ENCODE data around the gene LST1.

The LST1 gene

DNA sequence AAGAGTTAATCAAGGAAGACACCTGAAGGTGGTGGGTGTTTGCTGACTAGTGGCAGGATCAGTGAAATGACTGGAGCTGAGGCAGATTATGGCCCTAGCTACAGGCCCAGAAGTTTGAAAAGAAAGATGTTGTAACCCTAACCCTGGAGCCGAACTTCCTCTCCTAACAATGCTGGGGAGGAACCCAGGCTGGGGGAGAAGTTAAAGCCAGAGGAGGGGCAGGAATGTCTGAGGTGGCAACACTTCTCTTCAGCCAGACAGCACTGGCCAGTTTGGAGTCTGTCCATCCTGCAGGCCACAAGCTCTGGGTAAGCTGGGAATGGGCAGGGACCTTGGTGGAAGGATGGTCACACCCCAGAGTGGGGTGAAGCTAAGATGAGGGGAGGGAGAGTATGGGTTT, at the start of gene LST1:
Gene LST1 (plus strand): TSS at position 270 of the 400 bp plus-strand sequence. CDS start 1,023 bp downstream, outside the sequence.
- DNase-seq: no peak

DNA sequence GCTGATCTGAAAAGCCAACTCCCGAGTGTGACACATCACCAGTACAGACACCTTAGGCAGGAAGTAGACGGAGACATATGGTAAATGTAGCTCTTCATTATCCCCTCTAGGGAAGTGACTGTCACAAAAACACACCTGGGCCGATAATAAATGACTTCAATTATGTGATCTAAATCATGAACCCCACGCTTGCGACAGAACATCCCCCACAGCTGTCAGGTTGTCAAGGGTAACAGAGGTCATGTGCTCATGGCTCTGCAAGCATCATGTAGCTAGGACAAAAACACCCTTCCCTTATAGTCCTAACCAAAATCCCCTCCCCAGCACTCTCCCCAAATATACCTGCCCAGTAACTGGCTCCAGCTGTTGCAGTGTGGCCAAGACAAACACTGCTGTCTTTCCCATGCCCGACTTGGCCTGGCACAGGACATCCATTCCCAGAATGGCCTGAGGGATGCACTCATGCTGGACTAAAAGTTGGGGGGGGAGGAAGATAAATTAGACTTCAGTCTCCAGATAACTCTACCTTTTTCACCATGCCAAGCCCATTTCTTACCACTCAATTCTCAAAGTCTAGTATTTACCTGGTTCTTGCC, 47.2 kb upstream of the LST1 start:
- DNase-seq: no peak

DNA sequence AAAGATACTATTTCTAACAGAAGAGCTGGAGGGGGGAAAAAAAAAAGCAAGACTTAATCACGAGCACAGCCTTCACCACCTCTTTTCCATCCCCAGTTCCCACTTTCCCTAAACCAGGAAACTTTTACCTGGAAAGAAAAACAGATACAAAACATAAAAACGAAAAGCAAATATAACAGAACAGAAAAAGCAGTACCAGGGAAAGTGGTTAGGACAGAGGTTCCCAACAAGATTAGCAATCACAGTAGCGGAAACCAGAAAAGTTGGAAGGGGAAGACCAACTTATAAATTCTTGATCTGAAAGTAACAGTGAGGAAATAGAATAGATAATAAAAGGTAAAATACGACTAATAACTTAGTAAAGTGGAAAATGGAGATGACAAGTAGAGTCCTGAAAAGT, 45.4 kb upstream of the LST1 start:
- DNase-seq: no peak

DNA sequence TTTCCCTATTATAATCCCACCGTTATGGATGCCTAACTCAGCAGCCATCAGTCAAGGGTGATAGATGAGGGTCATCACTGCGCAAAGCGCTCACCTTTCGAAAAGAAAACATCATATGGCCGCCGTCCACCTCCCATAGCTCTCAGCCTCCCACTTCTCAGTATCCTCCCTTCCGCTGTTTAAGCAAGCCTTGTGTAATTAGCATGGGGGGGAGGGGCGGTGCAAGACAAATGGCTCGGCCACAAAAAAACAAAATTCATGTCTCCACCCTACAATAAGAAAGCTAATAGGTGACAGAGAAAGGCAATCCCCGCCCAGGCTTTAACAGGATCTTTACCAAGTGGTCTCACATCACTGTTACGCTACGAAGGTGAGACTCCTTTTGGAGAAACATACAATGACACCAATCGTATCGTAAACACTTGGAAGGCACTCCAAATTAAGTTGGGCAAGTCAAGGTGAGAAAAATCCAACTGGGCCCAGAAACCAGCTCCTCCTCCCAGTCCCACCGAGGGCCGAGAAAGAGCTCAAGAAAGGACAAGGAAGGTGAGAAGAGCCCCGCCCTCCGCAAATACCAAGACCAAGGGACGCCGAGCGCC, 44.9 kb upstream of the LST1 start:
- peak; percentile 72 for DNase-seq

DNA sequence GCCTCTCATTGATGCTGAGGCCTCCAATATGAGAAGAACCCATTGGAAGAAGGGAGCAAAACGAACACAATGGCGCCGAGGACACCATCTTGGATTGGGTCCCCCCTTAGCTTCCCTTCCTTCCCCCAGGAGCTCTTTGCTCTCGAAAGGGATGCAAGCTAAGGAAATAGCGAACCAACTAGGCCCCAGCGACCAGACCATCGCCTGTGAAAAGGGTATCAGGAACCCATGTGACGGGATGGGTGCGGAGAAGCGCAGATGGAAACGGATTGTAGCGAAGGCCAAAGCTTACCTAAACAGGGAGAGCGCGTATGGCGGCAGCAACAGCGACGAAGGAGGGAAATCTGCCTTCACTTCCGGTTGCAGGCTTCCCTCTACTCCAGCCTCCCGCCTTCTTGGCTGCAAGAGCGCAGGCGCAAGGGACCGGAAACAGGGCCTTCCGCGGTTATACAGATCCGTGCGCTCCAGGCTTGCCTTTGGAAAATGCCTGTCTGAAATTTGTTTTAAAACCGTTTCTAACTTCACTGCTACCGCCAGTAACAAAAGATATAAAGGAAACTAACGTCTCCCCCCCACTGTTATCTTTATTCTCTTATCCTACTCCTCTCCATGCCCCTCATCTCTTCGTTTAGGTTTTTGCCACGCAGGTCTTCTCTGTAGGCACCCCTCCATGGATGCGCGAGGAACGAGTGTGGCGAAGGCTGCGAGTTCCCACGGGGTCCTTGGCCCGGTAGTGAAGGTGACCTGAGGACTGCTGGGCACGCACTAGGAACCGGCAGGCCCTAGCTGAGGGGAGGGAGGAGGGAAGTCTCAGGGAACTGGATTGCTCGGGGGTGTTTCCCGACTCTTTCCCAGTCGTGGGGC, 44.2 kb upstream of the LST1 start, which contains the start of gene DDX39B:
Gene DDX39B (minus strand): TSS at position 346 of the 864 bp plus-strand sequence. CDS start 1,471 bp downstream, outside the sequence.
- DNase-seq: peak; percentile 99

DNA sequence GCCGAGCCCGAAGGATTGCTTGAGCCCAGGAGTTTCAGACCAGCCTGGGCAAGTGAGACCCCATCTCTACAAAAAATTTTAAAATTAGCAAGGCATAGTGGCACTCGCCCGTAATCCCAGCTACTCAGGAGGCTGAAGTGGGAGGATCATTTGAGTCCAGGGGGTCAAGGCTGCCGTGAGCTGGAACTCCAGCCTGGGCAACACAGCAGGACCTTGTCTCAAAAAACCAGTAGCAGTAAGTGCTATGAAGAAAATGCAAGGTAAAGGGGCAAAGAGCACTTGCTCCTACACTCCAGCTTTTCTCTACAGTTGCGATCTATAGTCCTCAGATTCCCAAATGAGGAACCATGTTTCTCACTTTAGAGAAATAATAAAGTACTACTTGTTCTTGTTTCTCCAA, 42.4 kb upstream of the LST1 start:
- DNase-seq: no peak

DNA sequence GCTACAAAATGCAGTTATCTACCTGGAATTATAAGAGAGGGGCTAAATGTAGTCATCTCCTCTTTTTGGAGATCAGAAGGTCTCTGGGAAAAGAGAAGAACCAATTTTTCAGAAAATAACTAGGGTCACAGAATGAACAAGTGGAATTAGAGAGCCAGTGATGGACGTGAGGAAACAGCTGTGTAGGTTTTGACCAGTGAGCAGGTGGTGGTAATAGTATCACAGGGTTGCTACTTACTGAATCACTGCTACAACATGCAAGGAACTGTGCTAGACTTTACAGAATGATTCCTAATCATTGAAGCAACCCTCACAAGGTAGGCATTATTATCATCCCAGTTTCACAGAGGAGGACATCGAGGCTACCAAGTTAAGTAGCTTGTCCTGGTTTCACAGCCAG, 41.4 kb upstream of the LST1 start:
- no peak for DNase-seq

DNA sequence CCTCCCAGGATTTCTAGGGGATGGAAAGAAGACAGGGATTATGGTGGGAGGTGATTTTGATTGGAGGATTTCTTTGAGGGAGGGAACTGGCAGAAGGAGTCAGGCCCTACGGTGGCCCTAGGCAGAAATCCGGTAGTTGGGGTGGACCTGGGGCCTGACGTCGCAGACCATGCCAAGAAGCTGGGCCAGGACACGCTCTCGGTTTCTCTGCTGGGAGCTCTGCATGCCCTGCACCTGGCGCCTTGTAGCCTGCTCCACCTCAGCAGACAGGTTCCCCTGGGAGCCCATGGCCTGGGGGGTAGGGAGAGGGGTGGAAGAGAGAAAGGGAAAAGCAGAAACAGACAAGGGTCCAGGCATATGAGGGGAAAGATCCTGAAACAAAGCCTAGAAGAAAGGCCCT, 40.8 kb upstream of the LST1 start:
- no peak for DNase-seq

DNA sequence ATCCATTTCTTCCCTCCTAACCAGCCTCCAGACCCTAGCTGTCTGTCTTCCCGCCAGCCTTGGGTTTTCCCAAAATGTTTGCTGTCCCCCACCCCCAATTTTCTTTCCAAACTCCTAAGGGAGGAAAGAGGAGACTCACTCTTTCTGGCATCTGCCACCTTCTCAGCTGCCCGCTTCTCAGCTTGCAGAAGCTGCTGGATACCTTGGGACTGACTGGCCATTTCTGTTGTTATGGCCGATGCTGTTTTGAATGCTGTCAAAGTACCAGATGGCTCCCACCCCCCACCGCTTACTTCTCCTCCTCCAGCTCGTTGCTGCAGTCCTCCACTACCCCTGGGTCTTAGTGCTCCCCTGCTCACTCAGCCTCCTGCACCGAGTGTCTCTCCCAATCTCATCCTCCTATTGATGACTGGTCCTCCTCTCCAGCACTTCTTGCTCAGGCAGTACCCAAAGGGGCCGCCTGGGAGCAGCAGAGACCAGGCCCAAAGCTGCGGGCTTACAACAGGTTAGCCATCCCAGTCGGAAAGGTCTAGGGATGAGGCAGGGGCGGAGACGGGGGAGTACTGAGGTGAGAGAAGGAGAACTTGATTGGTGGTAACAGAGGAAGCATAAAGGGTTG, 39.6 kb upstream of the LST1 start, which contains the start of gene ATP6V1G2:
Gene ATP6V1G2 (minus strand): TSS at position 270 of the 619 bp plus-strand sequence. CDS start 49 bp downstream, at position 221.
- DNase-seq: peak; percentile 87

DNA sequence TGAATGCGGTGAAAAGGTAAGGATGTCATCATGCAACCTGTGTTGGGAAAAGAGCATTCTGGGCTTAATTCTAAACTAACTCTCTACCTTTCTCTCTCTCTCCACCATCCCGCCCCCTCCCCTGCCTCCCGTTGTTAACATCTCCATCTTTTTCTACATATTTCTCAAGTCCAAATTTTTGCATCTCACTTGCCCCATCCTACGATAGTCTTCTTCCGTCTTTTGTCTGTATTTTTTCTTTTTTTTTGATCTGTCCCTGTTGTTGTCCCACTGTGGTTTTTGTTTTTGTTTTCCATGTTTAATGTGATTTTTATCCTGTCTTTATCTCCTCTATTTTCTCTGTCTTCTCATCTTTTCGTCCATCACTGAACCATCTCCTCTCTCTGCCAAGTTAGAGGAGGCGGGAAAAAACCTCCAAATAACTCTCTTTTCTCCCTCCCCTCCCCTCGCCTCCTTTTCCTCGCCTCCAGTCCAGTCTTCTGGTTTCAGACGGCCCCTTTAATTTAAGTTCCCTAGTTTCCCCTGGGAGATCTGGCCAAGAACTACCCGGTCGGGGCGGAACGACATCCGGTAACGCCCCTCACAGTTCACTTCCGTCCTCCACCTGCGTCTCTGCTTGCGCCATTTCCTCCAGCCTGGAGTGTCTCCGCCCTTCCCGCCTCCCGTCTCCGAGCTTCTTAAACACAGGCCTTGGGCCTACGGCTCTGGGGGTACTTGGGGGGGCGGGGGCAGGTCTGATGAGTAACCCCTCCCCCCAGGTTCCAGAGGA, 38.9 kb upstream of the LST1 start, which contains the start of gene NFKBIL1:
Gene NFKBIL1 (plus strand): TSS at position 651 of the 769 bp plus-strand sequence. CDS start 87 bp downstream, at position 738.
- DNase-seq: peak; percentile 97

DNA sequence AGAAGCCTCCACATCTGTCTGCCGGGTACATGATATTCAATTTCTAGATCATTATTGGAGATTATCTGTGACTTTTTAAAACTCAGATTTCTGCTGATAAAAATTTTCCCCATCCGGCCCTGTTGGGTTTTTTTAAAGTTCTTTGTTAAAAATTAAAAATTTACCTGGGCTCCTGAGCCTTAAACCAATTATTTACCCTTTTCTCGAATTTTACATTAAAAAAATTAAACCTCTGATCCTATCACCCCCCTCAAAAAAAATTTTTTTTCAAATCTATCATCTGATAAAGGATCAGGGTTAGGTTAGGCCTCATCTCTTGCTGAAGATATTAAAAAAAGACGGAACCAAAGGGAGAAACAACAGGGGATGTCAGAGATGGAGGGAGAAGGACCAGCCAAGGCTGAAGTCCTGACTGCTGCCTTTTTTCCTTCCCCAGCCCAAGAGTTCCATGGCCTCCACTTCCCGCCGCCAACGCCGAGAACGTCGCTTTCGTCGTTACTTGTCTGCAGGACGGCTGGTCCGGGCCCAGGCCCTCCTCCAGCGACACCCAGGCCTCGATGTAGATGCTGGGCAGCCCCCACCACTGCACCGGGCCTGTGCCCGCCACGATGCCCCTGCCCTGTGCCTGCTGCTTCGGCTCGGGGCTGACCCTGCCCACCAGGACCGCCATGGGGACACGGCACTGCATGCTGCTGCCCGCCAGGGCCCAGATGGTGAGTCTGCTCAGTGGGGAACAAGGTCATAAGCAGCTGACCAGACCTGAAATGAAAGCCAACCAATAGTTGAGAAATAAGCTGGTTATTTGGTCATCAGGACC, 38.1 kb upstream of the LST1 start:
- DNase-seq: no peak

DNA sequence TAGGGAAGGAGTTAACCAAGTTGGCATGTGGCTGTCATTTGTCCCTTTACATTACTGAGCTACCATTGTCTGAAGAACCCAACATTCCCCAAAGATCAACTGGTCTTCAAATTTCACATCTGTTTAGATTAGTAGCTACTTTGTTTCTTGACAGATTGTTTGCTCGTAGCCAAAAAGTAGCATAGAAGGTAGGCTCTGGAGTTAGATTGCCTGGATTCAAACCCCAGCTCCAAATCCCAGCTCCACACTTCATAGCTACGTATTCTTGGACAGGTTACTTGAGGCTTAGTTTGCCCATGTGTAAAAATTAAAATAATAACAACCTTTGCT, 37.6 kb upstream of the LST1 start:
- DNase-seq: no peak

DNA sequence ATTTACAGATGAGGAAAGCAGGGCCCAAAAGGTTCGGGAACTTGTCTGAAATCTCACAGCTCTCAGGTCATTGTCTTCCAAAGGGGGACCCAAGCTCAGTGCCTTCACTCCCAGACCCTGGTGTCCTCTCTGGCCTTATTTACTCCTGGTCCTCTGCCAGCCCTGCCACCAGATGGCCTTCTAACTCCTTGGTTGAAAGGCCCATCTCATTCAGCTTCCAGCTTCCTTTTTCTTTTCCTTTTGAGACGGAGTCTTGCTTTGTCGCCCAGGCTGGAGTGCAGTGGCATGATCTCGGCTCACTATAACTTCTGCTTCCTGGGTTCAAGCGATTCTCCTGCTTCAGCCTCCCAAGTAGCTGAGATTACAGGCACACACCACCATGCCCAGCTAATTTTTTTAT, 34.7 kb upstream of the LST1 start:
- peak; percentile 79 for DNase-seq

DNA sequence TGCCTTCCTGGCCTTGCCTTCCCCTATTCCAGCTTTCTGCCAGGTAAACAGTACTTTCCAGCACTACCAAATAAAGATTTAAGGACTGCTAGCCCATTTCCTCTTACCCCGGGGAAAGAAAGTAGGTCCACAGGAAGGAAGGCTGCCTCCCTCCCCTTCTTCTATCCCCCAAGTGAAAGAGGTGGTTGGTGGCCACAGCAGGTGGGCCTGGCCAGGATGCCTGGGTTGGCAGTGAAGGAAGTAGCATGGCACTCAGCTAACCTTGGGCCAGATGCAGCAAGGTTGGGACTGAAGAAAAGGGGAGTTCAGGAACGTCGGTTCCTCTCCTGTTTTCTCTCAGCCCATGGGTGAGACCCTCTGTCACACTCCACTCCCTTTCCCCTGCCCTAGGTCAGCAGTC, 29.8 kb upstream of the LST1 start:
- DNase-seq: no peak

DNA sequence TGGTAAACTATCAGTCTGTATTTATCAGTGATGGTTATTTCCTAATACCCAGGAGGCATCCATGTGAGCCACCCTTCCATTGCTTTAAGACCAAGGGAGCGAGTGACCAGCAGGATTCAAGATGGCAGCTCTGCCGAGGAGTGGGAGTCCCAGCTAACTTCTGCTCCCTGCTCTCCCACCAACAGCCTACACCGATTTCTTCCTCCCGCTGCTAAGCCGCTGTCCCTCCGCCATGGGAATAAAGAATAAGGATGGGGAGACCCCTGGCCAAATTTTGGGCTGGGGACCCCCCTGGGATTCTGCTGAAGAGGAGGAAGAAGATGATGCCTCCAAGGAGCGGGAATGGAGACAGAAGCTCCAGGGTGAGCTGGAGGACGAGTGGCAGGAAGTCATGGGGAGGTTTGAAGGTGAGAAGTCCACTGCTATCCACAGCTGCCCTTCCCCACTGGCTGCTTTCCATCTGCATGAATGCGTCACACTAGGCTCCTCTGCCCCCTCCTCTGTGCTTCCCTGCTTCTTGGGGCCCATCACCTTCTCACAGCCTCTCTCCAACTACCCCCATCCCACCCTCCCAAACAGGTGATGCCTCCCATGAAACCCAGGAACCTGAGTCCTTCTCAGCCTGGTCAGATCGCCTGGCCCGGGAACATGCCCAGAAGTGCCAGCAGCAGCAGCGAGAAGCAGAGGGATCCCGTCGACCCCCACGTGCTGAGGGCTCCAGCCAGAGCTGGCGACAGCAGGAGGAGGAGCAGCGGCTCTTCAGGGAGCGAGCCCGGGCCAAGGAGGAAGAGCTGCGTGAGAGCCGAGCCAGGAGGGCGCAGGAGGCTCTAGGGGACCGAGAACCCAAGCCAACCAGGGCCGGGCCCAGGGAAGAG, 28.4 kb upstream of the LST1 start:
- no peak for DNase-seq

DNA sequence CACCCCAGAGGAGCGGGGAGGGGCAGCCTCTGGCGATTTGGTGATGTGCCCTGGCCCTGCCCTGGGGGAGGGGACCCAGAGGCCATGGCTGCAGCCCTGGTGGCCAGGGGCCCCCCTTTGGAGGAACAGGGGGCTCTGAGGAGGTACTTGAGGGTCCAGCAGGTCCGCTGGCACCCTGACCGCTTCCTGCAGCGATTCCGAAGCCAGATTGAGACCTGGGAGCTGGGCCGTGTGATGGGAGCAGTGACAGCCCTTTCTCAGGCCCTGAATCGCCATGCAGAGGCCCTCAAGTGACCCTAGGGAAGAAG, 27.8 kb upstream of the LST1 start:
- DNase-seq: no peak

DNA sequence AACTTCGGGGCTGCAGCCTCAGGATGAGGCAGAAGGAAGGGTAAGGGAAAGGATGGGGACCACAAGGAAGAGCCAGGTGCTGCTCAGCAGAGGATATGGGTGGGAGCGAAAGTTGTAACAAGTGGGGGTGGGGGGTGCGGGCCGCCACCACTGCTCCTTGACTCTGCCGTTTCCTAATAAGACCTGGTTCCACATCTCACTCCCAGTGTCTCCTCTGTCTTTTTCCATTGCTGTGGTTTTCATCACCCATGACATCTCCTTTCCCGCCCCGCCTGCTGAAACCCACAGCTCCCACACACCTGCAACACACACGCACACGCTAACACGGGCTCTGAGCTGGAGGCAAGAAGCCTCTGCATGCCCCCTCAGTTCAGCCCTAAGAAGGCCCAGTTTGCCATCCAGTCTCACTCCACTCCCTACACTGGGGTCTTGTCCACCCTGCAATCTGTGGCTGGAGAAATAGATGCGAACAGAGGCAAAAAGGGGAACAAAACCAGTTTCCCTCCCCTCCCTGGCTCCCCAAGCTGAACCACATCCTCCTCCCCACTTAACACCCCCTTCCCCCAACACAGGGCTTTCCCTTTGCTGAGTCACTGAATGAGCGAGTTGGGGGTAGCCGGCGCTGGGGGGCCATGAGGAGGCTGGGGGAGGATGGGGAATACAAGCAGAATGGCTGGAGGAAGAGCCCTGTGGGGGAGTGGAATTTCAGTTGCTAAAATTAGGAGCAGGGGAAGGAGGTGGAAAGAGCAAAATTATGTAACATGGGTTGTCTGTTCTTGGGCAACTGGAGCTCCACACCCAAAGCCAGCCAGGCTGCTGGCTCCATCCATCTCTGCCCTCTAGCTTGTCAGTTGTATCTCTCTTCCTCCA, 27.2 kb upstream of the LST1 start:
- DNase-seq: peak; percentile 51

DNA sequence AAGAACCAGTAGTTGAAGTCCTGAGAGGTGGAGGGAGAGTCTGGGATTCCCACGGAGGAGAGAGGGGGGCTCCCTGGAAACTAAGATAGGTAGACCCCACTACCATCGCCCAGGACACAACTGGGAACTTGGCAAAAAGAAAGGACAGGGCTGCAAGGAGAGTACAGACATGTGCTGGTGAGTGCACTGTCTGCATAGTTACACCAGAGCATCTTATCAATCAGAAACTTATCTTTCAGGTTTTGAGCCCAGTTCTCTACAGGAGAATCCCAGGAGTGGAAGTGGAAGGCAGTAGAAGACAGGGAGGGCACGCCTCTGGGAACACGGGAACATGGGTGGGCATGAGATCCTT, 26.5 kb upstream of the LST1 start:
- DNase-seq: no peak

DNA sequence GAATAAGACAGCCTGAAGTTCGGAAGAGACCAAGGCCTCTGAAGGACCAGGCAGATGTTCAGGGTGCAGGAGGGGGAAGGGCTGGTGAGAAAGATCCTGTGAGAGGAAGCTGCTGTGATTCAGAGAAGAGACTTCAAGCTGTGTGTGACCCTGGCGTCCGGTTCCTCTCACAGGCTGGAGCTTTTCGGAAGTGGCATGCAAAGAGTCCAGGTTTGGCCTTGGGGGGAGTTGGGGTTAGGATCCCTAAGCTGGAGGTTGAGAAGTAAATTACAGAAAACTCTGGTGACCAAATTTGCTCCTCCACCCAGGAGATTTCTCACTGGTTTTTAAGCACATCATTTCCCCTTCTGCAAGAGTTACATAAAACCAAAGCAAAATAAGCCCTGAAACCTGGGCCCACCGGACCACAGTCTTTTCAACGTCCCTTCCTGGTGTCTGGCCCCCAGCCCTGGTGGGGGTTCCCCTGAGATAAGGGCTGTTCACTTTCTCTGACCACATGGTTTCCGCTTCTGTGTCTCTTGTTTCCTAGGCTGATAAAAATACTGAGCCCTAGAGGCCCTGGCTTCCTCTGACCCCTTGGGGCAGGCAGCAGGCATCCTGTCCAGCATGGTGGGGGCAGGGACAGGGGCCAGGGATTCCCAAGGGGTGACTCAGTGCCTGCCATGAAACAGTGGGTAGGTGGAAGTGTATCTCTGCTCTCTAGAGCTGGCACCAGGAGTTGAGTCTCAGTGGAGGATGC, 25.9 kb upstream of the LST1 start:
- DNase-seq: peak; percentile 49

Data from hematopoietic multipotent progenitor cell treated with erythropoietin and hydrocortisone succinate and interleukin-3 and kit ligand, for 8 days (in vitro differentiated cells).